WTC11 (cell line): Measurements from ENCODE around the gene RASAL2.

ENCODE experiments used
- CREB1 ChIP-seq: sonication (generic); formaldehyde crosslinking; IDR thresholded peaks from 2 replicates; pipeline ENCODE4 v1.8.0; 2023; ENCODE audit warnings: mild to moderate bottlenecking, missing genetic modification reagents
- CREM ChIP-seq: sonication (generic); formaldehyde crosslinking; IDR thresholded peaks from 2 replicates; pipeline ENCODE4 v1.8.1; 2022; ENCODE audit warnings: mild to moderate bottlenecking, missing genetic modification reagents, moderate library complexity
- NR3C1 ChIP-seq: sonication (generic); formaldehyde crosslinking; conservative IDR thresholded peaks from 2 replicates; pipeline ENCODE4 v1.8.1; 2023; ENCODE audit warnings: low read depth, mild to moderate bottlenecking, missing genetic modification reagents
- SP1 ChIP-seq: sonication (generic); formaldehyde crosslinking; conservative IDR thresholded peaks from 2 replicates; pipeline ENCODE4 v1.8.1; 2022; ENCODE audit warnings: missing genetic modification reagents
- ZNF121 ChIP-seq: sonication (generic); formaldehyde crosslinking; IDR thresholded peaks from 2 replicates; pipeline ENCODE4 v1.8.0; 2023; ENCODE audit warnings: missing genetic modification reagents
- ZNF138 ChIP-seq: sonication (generic); formaldehyde crosslinking; conservative IDR thresholded peaks from 2 replicates; pipeline ENCODE4 v1.8.1; 2022; ENCODE audit warnings: mild to moderate bottlenecking, moderate library complexity, missing genetic modification reagents
- ZNF219 ChIP-seq: sonication (generic); formaldehyde crosslinking; IDR thresholded peaks from 2 replicates; pipeline ENCODE4 v1.8.0; 2023; ENCODE audit warnings: missing genetic modification reagents, mild to moderate bottlenecking, borderline replicate concordance
- ZNF232 ChIP-seq: sonication (generic); formaldehyde crosslinking; IDR thresholded peaks from 2 replicates; pipeline ENCODE4 v1.8.0; 2022; ENCODE audit warnings: mild to moderate bottlenecking, missing genetic modification reagents
- ZNF263 ChIP-seq: sonication (generic); formaldehyde crosslinking; IDR thresholded peaks from 2 replicates; pipeline ENCODE4 v1.8.1; 2022; ENCODE audit warnings: low read depth, mild to moderate bottlenecking, moderate library complexity, missing genetic modification reagents
- ZNF512 ChIP-seq: sonication (generic); formaldehyde crosslinking; IDR thresholded peaks from 2 replicates; pipeline ENCODE4 v1.8.1; 2022; ENCODE audit warnings: missing genetic modification reagents, borderline replicate concordance
- TF ChIP-seq, protein P1 (sequence below): sonication (generic); formaldehyde crosslinking; IDR thresholded peaks from 2 replicates; pipeline ENCODE4 v1.8.0; 2022; ENCODE audit warnings: mild to moderate bottlenecking, missing genetic modification reagents
- TF ChIP-seq, protein P2 (sequence below): fragments of 200-600 bp; IDR thresholded peaks from 2 replicates; pipeline ENCODE4 v1.8.0; 2022; ENCODE audit warnings: antibody characterized with exemption
- TF ChIP-seq, protein P3 (sequence below): sonication (generic); formaldehyde crosslinking; IDR thresholded peaks from 2 replicates; pipeline ENCODE4 v1.8.1; 2022; ENCODE audit warnings: mild to moderate bottlenecking, moderate library complexity, missing genetic modification reagents
- TF ChIP-seq, protein P4 (sequence below): sonication (generic); formaldehyde crosslinking; IDR thresholded peaks from 2 replicates; pipeline ENCODE4 v1.8.1; 2022; ENCODE audit warnings: low read depth, mild to moderate bottlenecking, moderate library complexity, missing genetic modification reagents, borderline replicate concordance

GRCh38 chr1:178502856-178503255 lies 409.0 kb downstream of the RASAL2 start:
- TF ChIP-seq, protein P1, sequence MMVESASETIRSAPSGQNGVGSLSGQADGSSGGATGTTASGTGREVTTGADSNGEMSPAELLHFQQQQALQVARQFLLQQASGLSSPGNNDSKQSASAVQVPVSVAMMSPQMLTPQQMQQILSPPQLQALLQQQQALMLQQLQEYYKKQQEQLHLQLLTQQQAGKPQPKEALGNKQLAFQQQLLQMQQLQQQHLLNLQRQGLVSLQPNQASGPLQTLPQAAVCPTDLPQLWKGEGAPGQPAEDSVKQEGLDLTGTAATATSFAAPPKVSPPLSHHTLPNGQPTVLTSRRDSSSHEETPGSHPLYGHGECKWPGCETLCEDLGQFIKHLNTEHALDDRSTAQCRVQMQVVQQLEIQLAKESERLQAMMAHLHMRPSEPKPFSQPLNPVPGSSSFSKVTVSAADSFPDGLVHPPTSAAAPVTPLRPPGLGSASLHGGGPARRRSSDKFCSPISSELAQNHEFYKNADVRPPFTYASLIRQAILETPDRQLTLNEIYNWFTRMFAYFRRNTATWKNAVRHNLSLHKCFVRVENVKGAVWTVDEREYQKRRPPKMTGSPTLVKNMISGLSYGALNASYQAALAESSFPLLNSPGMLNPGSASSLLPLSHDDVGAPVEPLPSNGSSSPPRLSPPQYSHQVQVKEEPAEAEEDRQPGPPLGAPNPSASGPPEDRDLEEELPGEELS (CRISPR knock-in tag) = no peak
- TF ChIP-seq, protein P2, sequence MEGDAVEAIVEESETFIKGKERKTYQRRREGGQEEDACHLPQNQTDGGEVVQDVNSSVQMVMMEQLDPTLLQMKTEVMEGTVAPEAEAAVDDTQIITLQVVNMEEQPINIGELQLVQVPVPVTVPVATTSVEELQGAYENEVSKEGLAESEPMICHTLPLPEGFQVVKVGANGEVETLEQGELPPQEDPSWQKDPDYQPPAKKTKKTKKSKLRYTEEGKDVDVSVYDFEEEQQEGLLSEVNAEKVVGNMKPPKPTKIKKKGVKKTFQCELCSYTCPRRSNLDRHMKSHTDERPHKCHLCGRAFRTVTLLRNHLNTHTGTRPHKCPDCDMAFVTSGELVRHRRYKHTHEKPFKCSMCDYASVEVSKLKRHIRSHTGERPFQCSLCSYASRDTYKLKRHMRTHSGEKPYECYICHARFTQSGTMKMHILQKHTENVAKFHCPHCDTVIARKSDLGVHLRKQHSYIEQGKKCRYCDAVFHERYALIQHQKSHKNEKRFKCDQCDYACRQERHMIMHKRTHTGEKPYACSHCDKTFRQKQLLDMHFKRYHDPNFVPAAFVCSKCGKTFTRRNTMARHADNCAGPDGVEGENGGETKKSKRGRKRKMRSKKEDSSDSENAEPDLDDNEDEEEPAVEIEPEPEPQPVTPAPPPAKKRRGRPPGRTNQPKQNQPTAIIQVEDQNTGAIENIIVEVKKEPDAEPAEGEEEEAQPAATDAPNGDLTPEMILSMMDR = no peak
- no peak for TF ChIP-seq CREB1 (CRISPR knock-in tag)
- TF ChIP-seq ZNF232 = no peak
- no peak for TF ChIP-seq ZNF219 (CRISPR knock-in tag)
- TF ChIP-seq ZNF138 (CRISPR knock-in tag) = no peak
- no peak for TF ChIP-seq ZNF263
- no peak for TF ChIP-seq SP1 (CRISPR knock-in tag)
- TF ChIP-seq, protein P3, sequence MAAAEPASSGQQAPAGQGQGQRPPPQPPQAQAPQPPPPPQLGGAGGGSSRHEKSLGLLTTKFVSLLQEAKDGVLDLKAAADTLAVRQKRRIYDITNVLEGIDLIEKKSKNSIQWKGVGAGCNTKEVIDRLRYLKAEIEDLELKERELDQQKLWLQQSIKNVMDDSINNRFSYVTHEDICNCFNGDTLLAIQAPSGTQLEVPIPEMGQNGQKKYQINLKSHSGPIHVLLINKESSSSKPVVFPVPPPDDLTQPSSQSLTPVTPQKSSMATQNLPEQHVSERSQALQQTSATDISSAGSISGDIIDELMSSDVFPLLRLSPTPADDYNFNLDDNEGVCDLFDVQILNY (CRISPR knock-in tag) = no peak
- TF ChIP-seq ZNF121 (CRISPR knock-in tag) = no peak
- TF ChIP-seq, protein P4, sequence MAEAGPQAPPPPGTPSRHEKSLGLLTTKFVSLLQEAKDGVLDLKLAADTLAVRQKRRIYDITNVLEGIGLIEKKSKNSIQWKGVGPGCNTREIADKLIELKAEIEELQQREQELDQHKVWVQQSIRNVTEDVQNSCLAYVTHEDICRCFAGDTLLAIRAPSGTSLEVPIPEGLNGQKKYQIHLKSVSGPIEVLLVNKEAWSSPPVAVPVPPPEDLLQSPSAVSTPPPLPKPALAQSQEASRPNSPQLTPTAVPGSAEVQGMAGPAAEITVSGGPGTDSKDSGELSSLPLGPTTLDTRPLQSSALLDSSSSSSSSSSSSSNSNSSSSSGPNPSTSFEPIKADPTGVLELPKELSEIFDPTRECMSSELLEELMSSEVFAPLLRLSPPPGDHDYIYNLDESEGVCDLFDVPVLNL (CRISPR knock-in tag) = no peak
- no peak for TF ChIP-seq CREM (CRISPR knock-in tag)
- no peak for TF ChIP-seq ZNF512
- TF ChIP-seq NR3C1 (CRISPR knock-in tag) = no peak
